GM23248 (cell line): ENCODE results near the gene ZNF827.

Experiments used
- EZH2 ChIP-seq: fragments of 200-600 bp; sonication (generic); IDR thresholded peaks from 2 replicates; pipeline ENCODE4 v1.6.1; 2018; ENCODE audit warnings: antibody characterized with exemption, mild to moderate bottlenecking; ENCODE audit not compliant: insufficient read depth, poor library complexity, severe bottlenecking
- EZH2phosphoT487 ChIP-seq: fragments of 200-600 bp; sonication (generic); IDR thresholded peaks from 2 replicates; pipeline ENCODE4 v1.6.1; 2018; ENCODE audit warnings: antibody characterized with exemption, moderate library complexity, mild to moderate bottlenecking, low read depth; ENCODE audit not compliant: insufficient read depth

- TF ChIP-seq EZH2phosphoT487 (no peak), EZH2 (no peak)
Observed at GRCh38 chr4:145822581-145822980, 116.0 kb downstream of the ZNF827 start.
